GM23338 (cell line): ENCODE data around the gene CELF2. TPM values are rescaled to one million over a fixed set of nuclear protein-coding genes. Genes with fewer than 3 reads are reported as not detected.
"Not testable (repeated sequence)": the region's sequence is repeated elsewhere in the genome, so short reads cannot be mapped to it uniquely, and the experiment has no call there.

Experiments used
- ATAC-seq: fragments of 200-7000 bp; cut with Tn5 transposase; 3 replicates; pipeline ENCODE4 v1.9.1; 2020
- DNase-seq: peaks from one replicate; pipeline ENCODE4 v3.0.0-alpha.2; 2015; ENCODE audit warnings: low spot score
- H2AFZ ChIP-seq: fragments of 200-600 bp; sonication (generic); 2 replicates; pipeline ENCODE4 v1.8.0; 2016; ENCODE audit warnings: antibody characterized with exemption, mild to moderate bottlenecking, moderate library complexity
- H3F3A ChIP-seq: fragments of 200-600 bp; sonication (generic); replicated peaks from 2 replicates; pipeline ENCODE4 v1.8.0; 2017; ENCODE audit warnings: antibody characterized with exemption, mixed run types, low read depth
- H3K27ac ChIP-seq: fragments of 200-600 bp; sonication (generic); 2 replicates; pipeline ENCODE4 v1.6.1; 2016; ENCODE audit warnings: low read depth
- H3K27me3 ChIP-seq: fragments of 200-600 bp; sonication (generic); 2 replicates; pipeline ENCODE4 v1.8.0; 2016; ENCODE audit warnings: mild to moderate bottlenecking, mixed run types, moderate library complexity; ENCODE audit not compliant: insufficient read depth
- H3K36me3 ChIP-seq: fragments of 200-600 bp; sonication (generic); 2 replicates; pipeline ENCODE4 v1.8.0; 2016; ENCODE audit warnings: mild to moderate bottlenecking; ENCODE audit not compliant: insufficient read depth
- H3K4me1 ChIP-seq: fragments of 200-600 bp; sonication (generic); 2 replicates; pipeline ENCODE4 v1.8.0; 2016; ENCODE audit warnings: mild to moderate bottlenecking, moderate library complexity; ENCODE audit not compliant: insufficient read depth
- H3K4me2 ChIP-seq: fragments of 200-600 bp; sonication (generic); 2 replicates; pipeline ENCODE4 v1.7.1; 2017; ENCODE audit warnings: mixed run types
- H3K4me3 ChIP-seq: fragments of 200-600 bp; sonication (generic); 2 replicates; pipeline ENCODE4 v1.6.1; 2016; ENCODE audit warnings: mixed run types
- H3K79me2 ChIP-seq: fragments of 200-600 bp; sonication (generic); replicated peaks from 2 replicates; pipeline ENCODE4 v1.8.0; 2017; ENCODE audit warnings: mild to moderate bottlenecking; ENCODE audit not compliant: insufficient read depth
- H3K9me2 ChIP-seq: fragments of 200-600 bp; sonication (generic); 2 replicates; pipeline ENCODE4 v1.8.0; 2017; ENCODE audit not compliant: insufficient read depth
- H4K20me1 ChIP-seq: fragments of 200-600 bp; sonication (generic); replicated peaks from 2 replicates; pipeline ENCODE4 v1.8.0; 2017; ENCODE audit warnings: mild to moderate bottlenecking; ENCODE audit not compliant: insufficient read depth
- H3K27ac Mint-ChIP-seq: 2 replicates; pipeline ENCODE4 v1.8.0; 2020; ENCODE audit warnings: inconsistent platforms, mild to moderate bottlenecking, moderate library complexity, mixed read lengths
- H3K27me3 Mint-ChIP-seq: 3 replicates; pipeline ENCODE4 v1.8.0; 2022; ENCODE audit warnings: low read depth, mild to moderate bottlenecking, moderate library complexity, mixed read lengths, inconsistent platforms; ENCODE audit not compliant: insufficient read depth, poor library complexity
- H3K36me3 Mint-ChIP-seq: 3 replicates; pipeline ENCODE4 v1.8.0; 2021; ENCODE audit warnings: low read depth, mild to moderate bottlenecking, inconsistent platforms, moderate library complexity, mixed read lengths
- H3K4me1 Mint-ChIP-seq: 3 replicates; pipeline ENCODE4 v1.8.0; 2020; ENCODE audit warnings: mild to moderate bottlenecking, inconsistent platforms, mixed read lengths
- H3K4me3 Mint-ChIP-seq: 3 replicates; pipeline ENCODE4 v1.8.0; 2021; ENCODE audit warnings: moderate library complexity, mild to moderate bottlenecking, inconsistent platforms, mixed read lengths
- H3K9me3 Mint-ChIP-seq: 3 replicates; pipeline ENCODE4 v1.8.0; 2020; ENCODE audit warnings: moderate library complexity, mild to moderate bottlenecking, inconsistent platforms, mixed read lengths
- CREB1 ChIP-seq: fragments of 250-450 bp; sonication (Bioruptor Pico); IDR thresholded peaks from 2 replicates; pipeline ENCODE4 v1.5.0; 2020; ENCODE audit warnings: low read depth, mild to moderate bottlenecking, moderate library complexity
- EZH2 ChIP-seq: fragments of 200-600 bp; sonication (generic); IDR thresholded peaks from one replicate; pipeline ENCODE4 v1.8.0; 2017; ENCODE audit warnings: antibody characterized with exemption, mild to moderate bottlenecking, low read depth; ENCODE audit not compliant: unreplicated experiment
- EZH2phosphoT487 ChIP-seq: fragments of 200-600 bp; sonication (generic); IDR thresholded peaks from one replicate; pipeline ENCODE4 v1.8.1; 2018; ENCODE audit warnings: antibody characterized with exemption; ENCODE audit not compliant: unreplicated experiment
- JUNB ChIP-seq: IDR thresholded peaks from one replicate; pipeline ENCODE4 v1.6.1; 2016; ENCODE audit warnings: antibody characterized with exemption; ENCODE audit not compliant: unreplicated experiment
- NANOG ChIP-seq: IDR thresholded peaks from 2 replicates; pipeline ENCODE4 v1.6.1; 2016; ENCODE audit warnings: antibody characterized with exemption, borderline replicate concordance
- POLR2AphosphoS5 ChIP-seq: IDR thresholded peaks from 2 replicates; pipeline ENCODE4 v1.6.1; 2016; ENCODE audit warnings: antibody characterized with exemption, low read depth
- ZNF331 ChIP-seq: fragments of 250-450 bp; sonication (Bioruptor Pico); IDR thresholded peaks from 2 replicates; pipeline ENCODE4 v1.5.0; 2020; ENCODE audit warnings: low read depth, mild to moderate bottlenecking, moderate library complexity
- polyA plus RNA-seq: library from polyadenylated mRNA; unstranded; fragments of >200 nt; fragmentation: Nextera tagmentation; extraction: Ambion mirVana; gene quantifications from 2 replicates; pipeline ENCODE4 v1.2.1, GENCODE V29; 2016
- total RNA-seq: library from RNA; depleted of rRNA; stranded (reverse); fragments of >200 nt; shearing (Covaris generic); gene quantifications from 2 replicates; pipeline ENCODE4 v1.2.3, GENCODE V29; 2014
- TF ChIP-seq, protein P1 (sequence below): IDR thresholded peaks from one replicate; pipeline ENCODE4 v1.6.1; 2018; ENCODE audit warnings: antibody characterized with exemption; ENCODE audit not compliant: unreplicated experiment
- TF ChIP-seq, protein P2 (sequence below), 2 experiments: fragments of 200-600 bp in 1 of 2; sonication (generic) in 1 of 2; conservative IDR thresholded peaks; 2 replicates each; pipeline versions ENCODE4 v1.5.1 to v1.6.1; 2016 to 2017; ENCODE audit warnings: antibody characterized with exemption in 2 of 2, low read depth in 2 of 2, mild to moderate bottlenecking in 2 of 2, moderate library complexity in 1 of 2

The CELF2 gene
- total and polyA plus RNA-seq, 2 experiments from 2014 or later: 18.1 to 22.5 TPM

DNA sequence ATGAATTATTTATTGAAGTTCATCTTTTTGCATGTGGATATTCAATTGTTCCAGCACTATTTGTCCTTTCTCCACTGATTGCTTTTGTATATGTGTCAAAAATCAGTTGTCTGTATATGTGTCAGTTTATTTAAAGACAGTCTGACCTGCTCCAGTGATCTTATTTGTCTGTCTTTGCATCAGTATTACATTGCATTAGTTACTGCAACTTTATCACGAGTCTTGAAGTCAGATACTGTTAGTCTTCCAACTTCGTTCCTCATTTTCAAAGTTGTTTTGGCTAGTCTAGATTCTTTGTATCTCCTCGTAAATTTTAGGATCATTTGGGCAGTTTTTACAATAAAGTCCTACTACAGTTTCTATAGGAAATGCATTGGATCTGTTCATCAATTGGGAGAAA lies 166.4 kb downstream of the CELF2 start (continued):
- TF ChIP-seq, protein P1, sequence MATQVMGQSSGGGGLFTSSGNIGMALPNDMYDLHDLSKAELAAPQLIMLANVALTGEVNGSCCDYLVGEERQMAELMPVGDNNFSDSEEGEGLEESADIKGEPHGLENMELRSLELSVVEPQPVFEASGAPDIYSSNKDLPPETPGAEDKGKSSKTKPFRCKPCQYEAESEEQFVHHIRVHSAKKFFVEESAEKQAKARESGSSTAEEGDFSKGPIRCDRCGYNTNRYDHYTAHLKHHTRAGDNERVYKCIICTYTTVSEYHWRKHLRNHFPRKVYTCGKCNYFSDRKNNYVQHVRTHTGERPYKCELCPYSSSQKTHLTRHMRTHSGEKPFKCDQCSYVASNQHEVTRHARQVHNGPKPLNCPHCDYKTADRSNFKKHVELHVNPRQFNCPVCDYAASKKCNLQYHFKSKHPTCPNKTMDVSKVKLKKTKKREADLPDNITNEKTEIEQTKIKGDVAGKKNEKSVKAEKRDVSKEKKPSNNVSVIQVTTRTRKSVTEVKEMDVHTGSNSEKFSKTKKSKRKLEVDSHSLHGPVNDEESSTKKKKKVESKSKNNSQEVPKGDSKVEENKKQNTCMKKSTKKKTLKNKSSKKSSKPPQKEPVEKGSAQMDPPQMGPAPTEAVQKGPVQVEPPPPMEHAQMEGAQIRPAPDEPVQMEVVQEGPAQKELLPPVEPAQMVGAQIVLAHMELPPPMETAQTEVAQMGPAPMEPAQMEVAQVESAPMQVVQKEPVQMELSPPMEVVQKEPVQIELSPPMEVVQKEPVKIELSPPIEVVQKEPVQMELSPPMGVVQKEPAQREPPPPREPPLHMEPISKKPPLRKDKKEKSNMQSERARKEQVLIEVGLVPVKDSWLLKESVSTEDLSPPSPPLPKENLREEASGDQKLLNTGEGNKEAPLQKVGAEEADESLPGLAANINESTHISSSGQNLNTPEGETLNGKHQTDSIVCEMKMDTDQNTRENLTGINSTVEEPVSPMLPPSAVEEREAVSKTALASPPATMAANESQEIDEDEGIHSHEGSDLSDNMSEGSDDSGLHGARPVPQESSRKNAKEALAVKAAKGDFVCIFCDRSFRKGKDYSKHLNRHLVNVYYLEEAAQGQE: no peak
- TF ChIP-seq EZH2phosphoT487 (no peak), ZNF331 (no peak), NANOG (no peak), CREB1 (no peak), POLR2AphosphoS5 (no peak)

DNA sequence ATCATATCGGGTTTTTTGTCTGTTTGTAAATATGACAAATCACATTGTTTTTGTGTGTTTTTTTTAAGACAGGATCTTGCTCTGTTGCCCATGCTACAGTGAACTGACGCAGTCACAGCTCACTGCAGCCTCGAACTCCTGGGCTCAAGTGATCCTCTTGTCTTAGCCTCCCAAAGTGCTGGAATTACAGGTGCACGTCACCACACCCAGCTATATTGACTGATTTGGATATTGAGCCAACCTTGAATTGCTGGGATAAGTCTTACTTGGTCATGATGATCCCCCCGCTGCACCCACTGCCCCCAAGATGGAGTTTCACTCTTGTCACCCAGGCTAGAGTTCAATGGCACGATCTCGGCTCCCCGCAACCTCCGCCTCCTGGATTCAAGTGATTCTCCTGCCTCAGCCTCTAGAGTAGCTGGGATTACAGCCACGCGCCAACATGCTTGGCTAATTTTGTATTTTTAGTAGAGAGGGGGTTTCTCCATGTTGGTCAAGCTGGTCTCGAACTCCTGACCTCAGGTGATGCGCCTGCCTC lies 167.5 kb downstream of the CELF2 start:
- H2AFZ ChIP-seq, H3K27me3 Mint-ChIP-seq, ATAC-seq, H3K36me3 ChIP-seq, H3K9me3 Mint-ChIP-seq, H4K20me1 ChIP-seq, H3K27ac Mint-ChIP-seq, H3K79me2 ChIP-seq, H3K4me3 Mint-ChIP-seq, H3F3A ChIP-seq, H3K9me2 ChIP-seq, DNase-seq, H3K36me3 Mint-ChIP-seq, H3K27ac ChIP-seq, H3K4me2 ChIP-seq, H3K27me3 ChIP-seq, H3K4me3 ChIP-seq: not testable (repeated sequence)
- peaks cover 15% of the 10 kb centered on the region; the same call in 1 of the 2 replicates for H3K4me1 ChIP-seq
- peaks cover 19% of the 10 kb centered on the region for H3K4me1 Mint-ChIP-seq

DNA sequence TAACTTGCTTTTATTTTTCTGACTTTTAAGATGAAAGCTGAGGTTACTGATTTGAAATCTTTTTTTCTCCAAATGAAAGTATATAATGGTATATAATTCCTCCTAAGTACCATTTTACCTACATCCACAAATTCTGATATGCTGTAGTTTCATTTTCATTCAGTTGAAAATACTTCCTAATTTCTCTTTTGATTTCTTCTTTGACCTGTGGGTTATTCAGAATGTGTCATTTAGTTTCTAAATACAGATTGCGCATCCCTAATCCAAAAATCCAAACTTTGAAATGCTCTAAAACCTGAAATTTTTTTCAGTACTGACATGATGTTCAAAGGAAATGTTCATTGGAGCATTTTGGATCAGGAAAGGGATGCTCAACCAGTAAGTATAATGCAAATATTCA lies 168.7 kb downstream of the CELF2 start:
- Mint-ChIP-seq H3K4me1 (peaks cover 24% of the 10 kb centered on the region), H3K36me3 (peaks cover 5% of the 10 kb centered on the region; the same call in 1 of the 3 replicates), H3K27me3 (peaks cover 1% of the 10 kb centered on the region), H3K9me3 (peaks cover 5% of the 10 kb centered on the region; the same call in 1 of the 3 replicates), H3K4me3 (no peak overlapping the region), H3K27ac (no peak overlapping the region)
- Histone ChIP-seq H3F3A (no peaks in the 10 kb centered on the region), H3K4me3 (no peak overlapping the region), H3K79me2 (peaks cover 4% of the 10 kb centered on the region), H3K36me3 (peaks cover 3% of the 10 kb centered on the region; the same call in 1 of the 2 replicates), H3K9me2 (no peaks in the 10 kb centered on the region; the same call in 1 of the 2 replicates), H2AFZ (no peak overlapping the region), H3K4me2 (no peak overlapping the region), H3K27me3 (no peaks in the 10 kb centered on the region), H4K20me1 (no peaks in the 10 kb centered on the region), H3K27ac (no peak overlapping the region), H3K4me1 (peaks cover 15% of the 10 kb centered on the region; the same call in 1 of the 2 replicates)
- DNase-seq (no peak), ATAC-seq (no peak)
- no peak for TF ChIP-seq JUNB
- no peak for TF ChIP-seq EZH2
- TF ChIP-seq, protein P2, sequence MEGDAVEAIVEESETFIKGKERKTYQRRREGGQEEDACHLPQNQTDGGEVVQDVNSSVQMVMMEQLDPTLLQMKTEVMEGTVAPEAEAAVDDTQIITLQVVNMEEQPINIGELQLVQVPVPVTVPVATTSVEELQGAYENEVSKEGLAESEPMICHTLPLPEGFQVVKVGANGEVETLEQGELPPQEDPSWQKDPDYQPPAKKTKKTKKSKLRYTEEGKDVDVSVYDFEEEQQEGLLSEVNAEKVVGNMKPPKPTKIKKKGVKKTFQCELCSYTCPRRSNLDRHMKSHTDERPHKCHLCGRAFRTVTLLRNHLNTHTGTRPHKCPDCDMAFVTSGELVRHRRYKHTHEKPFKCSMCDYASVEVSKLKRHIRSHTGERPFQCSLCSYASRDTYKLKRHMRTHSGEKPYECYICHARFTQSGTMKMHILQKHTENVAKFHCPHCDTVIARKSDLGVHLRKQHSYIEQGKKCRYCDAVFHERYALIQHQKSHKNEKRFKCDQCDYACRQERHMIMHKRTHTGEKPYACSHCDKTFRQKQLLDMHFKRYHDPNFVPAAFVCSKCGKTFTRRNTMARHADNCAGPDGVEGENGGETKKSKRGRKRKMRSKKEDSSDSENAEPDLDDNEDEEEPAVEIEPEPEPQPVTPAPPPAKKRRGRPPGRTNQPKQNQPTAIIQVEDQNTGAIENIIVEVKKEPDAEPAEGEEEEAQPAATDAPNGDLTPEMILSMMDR (conservative IDR thresholded peaks at IDR 0.05; ENCODE audit: low read depth in 2 of 2): no peak
- TF ChIP-seq EZH2phosphoT487: no peak
- TF ChIP-seq CREB1: no peak
